Astrocyte (in vitro differentiated cells and primary cell): ENCODE data around the gene P2RX1. TPM values are rescaled to one million over a fixed set of nuclear protein-coding genes. Genes with fewer than 3 reads are reported as not detected.

Experiments
- DNase-seq: peaks from one replicate; pipeline ENCODE4 v3.0.0-alpha.2; 2010; ENCODE audit warnings: low read depth
- FAIRE-seq: peaks from 2 replicates; lab custom pipeline; 2011; peaks lifted over from hg19 to GRCh38; lab: Jason Lieb, UNC
- H2AFZ ChIP-seq: 2 replicates; pipeline ENCODE4 v1.6.0; 2012; ENCODE audit warnings: low read depth, low read length, inconsistent platforms
- H3K27ac ChIP-seq: 2 replicates; pipeline ENCODE4 v1.5.1; 2011; ENCODE audit warnings: low read depth, low read length, inconsistent platforms
- H3K27me3 ChIP-seq: 2 replicates; pipeline ENCODE4 v1.6.0; 2011; ENCODE audit warnings: low read length, inconsistent platforms; ENCODE audit not compliant: insufficient read depth
- H3K36me3 ChIP-seq: 2 replicates; pipeline ENCODE4 v1.5.1; 2011; ENCODE audit warnings: low read length, inconsistent platforms; ENCODE audit not compliant: insufficient read depth
- H3K4me1 ChIP-seq: 2 replicates; pipeline ENCODE4 v1.5.1; 2011; ENCODE audit warnings: low read length, inconsistent platforms; ENCODE audit not compliant: insufficient read depth
- H3K4me2 ChIP-seq: 2 replicates; pipeline ENCODE4 v1.6.0; 2012; ENCODE audit warnings: low read length, inconsistent platforms
- H3K4me3 ChIP-seq: 2 replicates; pipeline ENCODE4 v1.5.1; 2011; ENCODE audit warnings: low read depth, mild to moderate bottlenecking, low read length, inconsistent platforms; ENCODE audit not compliant: insufficient read depth
- H3K79me2 ChIP-seq: 2 replicates; pipeline ENCODE4 v1.6.0; 2012; ENCODE audit warnings: mild to moderate bottlenecking, low read length, inconsistent platforms; ENCODE audit not compliant: insufficient read depth
- H3K9ac ChIP-seq: 2 replicates; pipeline ENCODE4 v1.6.0; 2012; ENCODE audit warnings: mild to moderate bottlenecking, low read length, inconsistent platforms
- H3K9me3 ChIP-seq: 2 replicates; pipeline ENCODE4 v1.5.1; 2012; ENCODE audit warnings: low read depth, mild to moderate bottlenecking, low read length, inconsistent platforms; ENCODE audit not compliant: insufficient read depth
- H4K20me1 ChIP-seq: 2 replicates; pipeline ENCODE4 v1.6.0; 2012; ENCODE audit warnings: low read length, inconsistent platforms; ENCODE audit not compliant: insufficient read depth
- H3K27ac Mint-ChIP-seq: one replicate; pipeline ENCODE4 v1.8.0; 2021; ENCODE audit warnings: mild to moderate bottlenecking, mixed read lengths; ENCODE audit not compliant: unreplicated experiment
- H3K27me3 Mint-ChIP-seq: one replicate; pipeline ENCODE4 v1.8.0; 2021; ENCODE audit warnings: low read depth, mixed read lengths; ENCODE audit not compliant: unreplicated experiment
- H3K36me3 Mint-ChIP-seq: one replicate; pipeline ENCODE4 v1.8.0; 2021; ENCODE audit warnings: low read depth, mixed read lengths; ENCODE audit not compliant: unreplicated experiment
- H3K4me1 Mint-ChIP-seq: one replicate; pipeline ENCODE4 v1.8.0; 2021; ENCODE audit warnings: low read depth, mixed read lengths; ENCODE audit not compliant: unreplicated experiment
- H3K4me3 Mint-ChIP-seq: one replicate; pipeline ENCODE4 v1.8.0; 2021; ENCODE audit warnings: mild to moderate bottlenecking, moderate library complexity, mixed read lengths; ENCODE audit not compliant: unreplicated experiment
- H3K9me3 Mint-ChIP-seq: one replicate; pipeline ENCODE4 v1.8.0; 2021; ENCODE audit warnings: mild to moderate bottlenecking, mixed read lengths; ENCODE audit not compliant: unreplicated experiment
- EZH2 ChIP-seq: IDR thresholded peaks from 2 replicates; pipeline ENCODE4 v1.6.1; 2012; ENCODE audit warnings: mild to moderate bottlenecking, low read length, inconsistent platforms; ENCODE audit not compliant: insufficient read depth
- total RNA-seq: library from RNA; stranded (reverse); gene quantifications from 2 replicates; pipeline ENCODE4 v1.2.1, GENCODE V29; 2021
- TF ChIP-seq, protein P1 (sequence below): IDR thresholded peaks from 2 replicates; pipeline ENCODE4 v1.5.1; 2011; ENCODE audit warnings: low read depth, mild to moderate bottlenecking, inconsistent platforms, low read length, moderate library complexity; ENCODE audit not compliant: insufficient read depth

Gene P2RX1
- total RNA-seq, 1 donor from 2014 or later, result not detected

DNA sequence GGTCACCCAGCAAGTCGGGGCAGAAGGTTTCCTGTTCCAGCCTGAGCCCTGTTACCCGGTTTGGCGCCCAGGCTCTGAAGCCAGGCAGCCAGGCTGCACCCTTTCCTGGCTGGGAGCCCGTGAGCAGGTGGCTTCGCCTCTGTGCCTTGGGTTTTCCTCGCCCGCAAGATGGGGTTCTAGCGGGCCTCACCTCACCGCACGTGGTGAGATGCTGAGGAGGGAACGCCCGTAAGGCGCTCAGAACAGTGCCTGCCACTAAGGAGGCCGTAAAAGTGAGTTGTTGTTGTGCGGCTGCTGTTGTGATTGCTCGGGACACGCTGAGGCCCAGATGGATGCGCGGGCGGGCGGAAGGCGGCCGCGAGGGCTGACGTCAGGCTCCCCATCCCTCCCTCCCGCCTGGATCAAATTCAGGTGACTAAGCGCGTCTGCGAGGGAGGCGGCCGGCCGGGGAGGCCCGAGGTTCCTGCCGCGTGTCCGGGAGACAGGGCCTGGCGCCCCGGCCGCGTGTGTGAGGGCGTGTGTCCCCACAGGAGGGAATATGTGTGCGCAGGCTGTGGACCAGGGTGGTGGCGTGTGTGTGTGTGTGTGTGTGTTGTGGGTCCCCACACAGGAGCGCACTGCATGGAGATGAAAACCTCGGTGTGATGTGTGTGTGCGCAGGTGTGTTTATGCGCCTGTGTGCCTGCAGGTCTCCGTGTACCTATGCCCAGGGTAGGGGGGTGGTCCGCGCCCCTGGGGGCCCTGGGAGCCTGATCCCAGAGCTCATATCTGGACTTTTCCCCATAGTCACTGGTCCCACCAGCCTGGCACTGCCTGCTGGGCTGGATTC lies 27.7 kb downstream of the P2RX1 start:
- Mint-ChIP-seq H3K4me3 (no peak overlapping the region), H3K27me3 (no peaks in the 10 kb centered on the region), H3K27ac (no peak overlapping the region), H3K9me3 (no peaks in the 10 kb centered on the region), H3K4me1 (peaks cover 40% of the 10 kb centered on the region), H3K36me3 (peaks cover 4% of the 10 kb centered on the region)
- peak overlapping the region; percentile 88 for H3K27ac ChIP-seq
- peaks cover 13% of the 10 kb centered on the region for H4K20me1 ChIP-seq
- peak; percentile 89 for DNase-seq
- peak overlapping the region; percentile 90 for H3K4me2 ChIP-seq
- no peak for FAIRE-seq
- H3K36me3 ChIP-seq, result peaks cover 4% of the 10 kb centered on the region
- peaks cover 66% of the 10 kb centered on the region for H3K4me1 ChIP-seq
- peaks cover 27% of the 10 kb centered on the region for H3K79me2 ChIP-seq
- no peaks in the 10 kb centered on the region for H3K9me3 ChIP-seq
- no peak overlapping the region for H3K4me3 ChIP-seq
- no peaks in the 10 kb centered on the region for H3K27me3 ChIP-seq
- peak overlapping the region; percentile 75 for H2AFZ ChIP-seq
- TF ChIP-seq EZH2, result no peak
- TF ChIP-seq, protein P1, sequence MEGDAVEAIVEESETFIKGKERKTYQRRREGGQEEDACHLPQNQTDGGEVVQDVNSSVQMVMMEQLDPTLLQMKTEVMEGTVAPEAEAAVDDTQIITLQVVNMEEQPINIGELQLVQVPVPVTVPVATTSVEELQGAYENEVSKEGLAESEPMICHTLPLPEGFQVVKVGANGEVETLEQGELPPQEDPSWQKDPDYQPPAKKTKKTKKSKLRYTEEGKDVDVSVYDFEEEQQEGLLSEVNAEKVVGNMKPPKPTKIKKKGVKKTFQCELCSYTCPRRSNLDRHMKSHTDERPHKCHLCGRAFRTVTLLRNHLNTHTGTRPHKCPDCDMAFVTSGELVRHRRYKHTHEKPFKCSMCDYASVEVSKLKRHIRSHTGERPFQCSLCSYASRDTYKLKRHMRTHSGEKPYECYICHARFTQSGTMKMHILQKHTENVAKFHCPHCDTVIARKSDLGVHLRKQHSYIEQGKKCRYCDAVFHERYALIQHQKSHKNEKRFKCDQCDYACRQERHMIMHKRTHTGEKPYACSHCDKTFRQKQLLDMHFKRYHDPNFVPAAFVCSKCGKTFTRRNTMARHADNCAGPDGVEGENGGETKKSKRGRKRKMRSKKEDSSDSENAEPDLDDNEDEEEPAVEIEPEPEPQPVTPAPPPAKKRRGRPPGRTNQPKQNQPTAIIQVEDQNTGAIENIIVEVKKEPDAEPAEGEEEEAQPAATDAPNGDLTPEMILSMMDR, result no peak
- peak overlapping the region; percentile 78 for H3K9ac ChIP-seq

- H3K9me3 ChIP-seq, result no peaks in the 10 kb centered on the region
- H3K4me1 ChIP-seq, result peaks cover 61% of the 10 kb centered on the region
- DNase-seq (no peak), FAIRE-seq (no peak)
- Mint-ChIP-seq H3K36me3 (peaks cover 8% of the 10 kb centered on the region), H3K4me3 (no peak overlapping the region), H3K4me1 (peaks cover 38% of the 10 kb centered on the region), H3K27me3 (no peaks in the 10 kb centered on the region), H3K27ac (no peak overlapping the region), H3K9me3 (no peaks in the 10 kb centered on the region)
- no peak for TF ChIP-seq EZH2
- TF ChIP-seq, protein P1, result no peak
- H2AFZ ChIP-seq, result no peak overlapping the region
- H3K27me3 ChIP-seq, result no peaks in the 10 kb centered on the region
- H3K36me3 ChIP-seq, result peaks cover 4% of the 10 kb centered on the region
- H3K4me3 ChIP-seq, result no peak overlapping the region
- H4K20me1 ChIP-seq, result peaks cover 13% of the 10 kb centered on the region
- H3K4me2 ChIP-seq, result peak overlapping the region; percentile 64
- H3K27ac ChIP-seq, result peak overlapping the region; percentile 88
- peaks cover 27% of the 10 kb centered on the region for H3K79me2 ChIP-seq
- H3K9ac ChIP-seq, result peak overlapping the region; percentile 74
Observed at GRCh38 chr17:3887804-3888203, 28.5 kb downstream of the P2RX1 start.

GRCh38 chr17:3887394-3887793 lies 28.9 kb downstream of the P2RX1 start:
- Histone ChIP-seq H3K9ac (peak overlapping the region; percentile 74), H3K27me3 (no peaks in the 10 kb centered on the region), H3K9me3 (no peaks in the 10 kb centered on the region), H4K20me1 (peaks cover 13% of the 10 kb centered on the region), H3K4me1 (peaks cover 61% of the 10 kb centered on the region), H3K4me3 (no peak overlapping the region), H3K4me2 (no peak overlapping the region), H3K27ac (no peak overlapping the region), H3K79me2 (peaks cover 27% of the 10 kb centered on the region), H2AFZ (no peak overlapping the region), H3K36me3 (peaks cover 4% of the 10 kb centered on the region)
- H3K4me1 Mint-ChIP-seq, result peaks cover 38% of the 10 kb centered on the region
- peaks cover 8% of the 10 kb centered on the region for H3K36me3 Mint-ChIP-seq
- FAIRE-seq (no peak), DNase-seq (no peak)
- TF ChIP-seq, protein P1, result no peak
- TF ChIP-seq EZH2, result no peak
- H3K27me3 Mint-ChIP-seq, result no peaks in the 10 kb centered on the region
- no peaks in the 10 kb centered on the region for H3K9me3 Mint-ChIP-seq
- no peak overlapping the region for H3K27ac Mint-ChIP-seq
- no peak overlapping the region for H3K4me3 Mint-ChIP-seq
